H9 (cell line): ENCODE measurements around the gene SKIDA1. TPM values are rescaled to one million over a fixed set of nuclear protein-coding genes. Genes with fewer than 3 reads are reported as not detected.

Experiments
- DNase-seq: peaks from one replicate; pipeline ENCODE4 v3.0.0-alpha.2; 2017
- H2AFZ ChIP-seq: one replicate; pipeline ENCODE4 v1.6.1; 2013; ENCODE audit warnings: mild to moderate bottlenecking, low read length, control low read depth, moderate library complexity
- H2AK5ac ChIP-seq: 2 replicates; pipeline ENCODE4 v1.6.1; 2013; ENCODE audit warnings: low read length, control low read depth, mixed read lengths; ENCODE audit not compliant: insufficient read length
- H2BK120ac ChIP-seq: one replicate; pipeline ENCODE4 v1.6.1; 2013; ENCODE audit warnings: low read depth, mild to moderate bottlenecking, low read length, control low read depth, inconsistent platforms; ENCODE audit not compliant: poor library complexity, severe bottlenecking
- H2BK12ac ChIP-seq: 2 replicates; pipeline ENCODE4 v1.6.1; 2013; ENCODE audit warnings: low read length, control low read depth, mixed read lengths, low read depth; ENCODE audit not compliant: insufficient read length
- H2BK15ac ChIP-seq: 2 replicates; pipeline ENCODE4 v1.6.1; 2013; ENCODE audit warnings: low read depth, low read length, control low read depth
- H2BK20ac ChIP-seq: one replicate; pipeline ENCODE4 v1.6.1; 2013; ENCODE audit warnings: low read depth, mild to moderate bottlenecking, low read length, control low read depth, inconsistent platforms; ENCODE audit not compliant: poor library complexity, severe bottlenecking
- H2BK5ac ChIP-seq: 2 replicates; pipeline ENCODE4 v1.6.1; 2013; ENCODE audit warnings: low read length, control low read depth, mixed read lengths; ENCODE audit not compliant: insufficient read length
- H3K14ac ChIP-seq: 2 replicates; pipeline ENCODE4 v1.6.1; 2013; ENCODE audit warnings: low read length, control low read depth; ENCODE audit not compliant: insufficient read depth
- H3K18ac ChIP-seq: 2 replicates; pipeline ENCODE4 v1.6.1; 2013; ENCODE audit warnings: low read depth, mild to moderate bottlenecking, mixed read lengths, low read length, control low read depth; ENCODE audit not compliant: insufficient read length
- H3K23ac ChIP-seq: 2 replicates; pipeline ENCODE4 v1.6.1; 2013; ENCODE audit warnings: low read length, control low read depth, mixed read lengths, low read depth; ENCODE audit not compliant: insufficient read length
- H3K23me2 ChIP-seq: 2 replicates; pipeline ENCODE4 v1.6.1; 2013; ENCODE audit warnings: low read depth, mild to moderate bottlenecking, mixed read lengths, low read length, control low read depth; ENCODE audit not compliant: insufficient read length, poor library complexity, severe bottlenecking
- H3K27ac ChIP-seq: 2 replicates; pipeline ENCODE4 v1.5.1; 2013; ENCODE audit warnings: low read length, control low read depth, mixed read lengths, low read depth; ENCODE audit not compliant: insufficient read length
- H3K27me3 ChIP-seq: 2 replicates; pipeline ENCODE4 v1.6.1; 2013; ENCODE audit warnings: low read length, control low read depth, inconsistent platforms; ENCODE audit not compliant: insufficient read depth
- H3K4ac ChIP-seq: 2 replicates; pipeline ENCODE4 v1.6.1; 2013; ENCODE audit warnings: low read depth, mild to moderate bottlenecking, control low read depth, inconsistent platforms, low read length, moderate library complexity
- H3K4me1 ChIP-seq: 2 replicates; pipeline ENCODE4 v1.6.1; 2013; ENCODE audit warnings: low read length, control low read depth, inconsistent platforms; ENCODE audit not compliant: insufficient read depth
- H3K4me2 ChIP-seq: 2 replicates; pipeline ENCODE4 v1.6.1; 2013; ENCODE audit warnings: low read length, control low read depth, mixed read lengths; ENCODE audit not compliant: insufficient read length, insufficient read depth
- H3K56ac ChIP-seq: 2 replicates; pipeline ENCODE4 v1.6.1; 2013; ENCODE audit warnings: low read depth, mild to moderate bottlenecking, mixed read lengths, low read length, control low read depth; ENCODE audit not compliant: insufficient read length
- H3K79me1 ChIP-seq: 2 replicates; pipeline ENCODE4 v1.6.1; 2013; ENCODE audit warnings: low read depth, mild to moderate bottlenecking, moderate library complexity, low read length, control low read depth, inconsistent platforms; ENCODE audit not compliant: insufficient read depth, poor library complexity, severe bottlenecking
- H3K79me2 ChIP-seq: 2 replicates; pipeline ENCODE4 v1.6.1; 2013; ENCODE audit warnings: low read length, control low read depth, inconsistent platforms; ENCODE audit not compliant: insufficient read depth
- H3K9ac ChIP-seq: 2 replicates; pipeline ENCODE4 v1.6.1; 2013; ENCODE audit warnings: low read length, control low read depth, mixed read lengths; ENCODE audit not compliant: insufficient read length; ENCODE audit errors: extremely low read depth
- H3K9me3 ChIP-seq: one replicate; pipeline ENCODE4 v1.6.1; 2013; ENCODE audit warnings: low read depth, low read length, inconsistent platforms; ENCODE audit not compliant: control insufficient read depth
- H3T11ph ChIP-seq: one replicate; pipeline ENCODE4 v1.6.1; 2013; ENCODE audit warnings: mild to moderate bottlenecking, low read length, control low read depth, inconsistent platforms
- H4K20me1 ChIP-seq: one replicate; pipeline ENCODE4 v1.6.1; 2013; ENCODE audit not compliant: control insufficient read depth, insufficient read length, insufficient read depth
- H4K5ac ChIP-seq: 2 replicates; pipeline ENCODE4 v1.6.1; 2013; ENCODE audit warnings: low read depth, mild to moderate bottlenecking, mixed read lengths, low read length, control low read depth; ENCODE audit not compliant: insufficient read length
- H4K8ac ChIP-seq: replicated peaks from 2 replicates; pipeline ENCODE4 v1.6.1; 2013; ENCODE audit warnings: low read length, control low read depth, mixed read lengths, low read depth; ENCODE audit not compliant: insufficient read length
- H4K91ac ChIP-seq: 2 replicates; pipeline ENCODE4 v1.6.1; 2013; ENCODE audit warnings: low read depth, mild to moderate bottlenecking, moderate library complexity, mixed read lengths, low read length, control low read depth; ENCODE audit not compliant: insufficient read length
- H3K27ac Mint-ChIP-seq, 3 experiments: 2 replicates in 2 of 3; 3 replicates in 1 of 3; pipeline ENCODE4 v1.8.0; 2020 to 2021; ENCODE audit warnings: mixed read lengths in 3 of 3, mild to moderate bottlenecking in 1 of 3, moderate library complexity in 1 of 3
- H3K27me3 Mint-ChIP-seq: 2 replicates; pipeline ENCODE4 v1.8.0; 2021; ENCODE audit warnings: low read depth, mild to moderate bottlenecking, moderate library complexity, mixed read lengths
- H3K36me3 Mint-ChIP-seq, 3 experiments: 2 replicates in 2 of 3; 3 replicates in 1 of 3; pipeline ENCODE4 v1.8.0; 2020 to 2021; ENCODE audit warnings: low read depth in 3 of 3, mixed read lengths in 3 of 3; ENCODE audit not compliant: insufficient read depth in 1 of 3
- H3K4me1 Mint-ChIP-seq, 2 experiments: 2 replicates each; pipeline ENCODE4 v1.8.0; 2020; ENCODE audit warnings: mixed read lengths in 2 of 2
- H3K4me3 Mint-ChIP-seq, 2 experiments: 2 replicates in 1 of 2; 3 replicates in 1 of 2; pipeline ENCODE4 v1.8.0; 2020 to 2021; ENCODE audit warnings: mild to moderate bottlenecking in 2 of 2, mixed read lengths in 2 of 2, moderate library complexity in 1 of 2
- H3K9me3 Mint-ChIP-seq, 2 experiments: 2 replicates in 1 of 2; 3 replicates in 1 of 2; pipeline ENCODE4 v1.8.0; 2020; ENCODE audit warnings: mild to moderate bottlenecking in 2 of 2, mixed read lengths in 2 of 2, moderate library complexity in 1 of 2
- CTCF ChIP-seq: fragments of 200-600 bp; sonication (generic); conservative IDR thresholded peaks from 3 replicates; pipeline ENCODE4 v1.8.0; 2021; ENCODE audit warnings: antibody characterized with exemption, mild to moderate bottlenecking
- WGBS: extraction: QIAGEN DNeasy Blood & Tissue Kit; methylation state at CpG from one replicate; pipeline ENCODE4 v1.1.7; 2013; ENCODE audit warnings: missing lambda C conversion rate, low lambda C conversion rate, mixed read lengths; ENCODE audit not compliant: insufficient read length; ENCODE audit errors: extremely low coverage; 5-methylcytosine and 5-hydroxymethylcytosine counted together
- total RNA-seq: library from RNA; stranded (reverse); gene quantifications from 2 replicates; pipeline ENCODE4 v1.2.1, GENCODE V29; 2021

Gene SKIDA1
- total RNA-seq, 1 experiment from 2014 or later: 5.9 TPM

- Histone ChIP-seq H3K23me2 (peaks cover 30% of the 10 kb centered on the region), H4K5ac (no peak overlapping the region), H3K9ac (no peak overlapping the region), H2BK15ac (no peak overlapping the region), H4K20me1 (no peaks in the 10 kb centered on the region), H3K27ac (peak overlapping the region; percentile 92), H3K79me1 (no peaks in the 10 kb centered on the region), H3K4me2 (peak overlapping the region; percentile 91), H2BK120ac (no peak overlapping the region), H3K4ac (no peak overlapping the region), H2BK12ac (no peak overlapping the region), H4K8ac (no peak overlapping the region), H2BK20ac (no peak overlapping the region), H3K23ac (no peak overlapping the region), H3T11ph (no peak overlapping the region), H3K18ac (no peak overlapping the region), H2BK5ac (no peak overlapping the region), H3K4me1 (0 out of 2 replicates have a peak, but pooled peaks cover 5% of the 10 kb centered on the region), H4K91ac (no peak overlapping the region), H3K9me3 (no peaks in the 10 kb centered on the region), H3K56ac (no peak overlapping the region), H2AFZ (no peak overlapping the region), H3K79me2 (no peaks in the 10 kb centered on the region), H2AK5ac (no peak overlapping the region), H3K14ac (peak overlapping the region; percentile 89; the same call in 1 of the 2 replicates), H3K27me3 (peaks cover 3% of the 10 kb centered on the region; the same call in 1 of the 2 replicates)
- Mint-ChIP-seq H3K9me3 (no peaks in the 10 kb centered on the region; a peak in 2 of 5 replicates), H3K27ac (peak overlapping the region in 2 of 3 experiments; percentile 99 to 100; a peak in 4 of 7 replicates), H3K4me3 (peak overlapping the region; percentile 77 to 88), H3K36me3 (no peaks in the 10 kb centered on the region; a peak in 1 of 7 replicates), H3K27me3 (peaks cover 17% of the 10 kb centered on the region), H3K4me1 (peaks cover 65 to 66% of the 10 kb centered on the region in 2 experiments)
- no peak for DNase-seq
- no CpG with 5 or more reads among the region's 7 CpGs for WGBS
- no peak for TF ChIP-seq CTCF
Measured at GRCh38 chr10:21524131-21524525, 1.4 kb downstream of the SKIDA1 start.
